GM04503 (cell line): ENCODE results near the gene EMID1.
"Not testable (repeated sequence)": the region's sequence is repeated elsewhere in the genome, so short reads cannot be mapped to it uniquely, and the experiment has no call there.

Source experiments
- DNase-seq: peaks from one replicate; pipeline ENCODE4 v3.0.0-alpha.2; 2012; ENCODE audit warnings: low read depth

The EMID1 gene

DNA sequence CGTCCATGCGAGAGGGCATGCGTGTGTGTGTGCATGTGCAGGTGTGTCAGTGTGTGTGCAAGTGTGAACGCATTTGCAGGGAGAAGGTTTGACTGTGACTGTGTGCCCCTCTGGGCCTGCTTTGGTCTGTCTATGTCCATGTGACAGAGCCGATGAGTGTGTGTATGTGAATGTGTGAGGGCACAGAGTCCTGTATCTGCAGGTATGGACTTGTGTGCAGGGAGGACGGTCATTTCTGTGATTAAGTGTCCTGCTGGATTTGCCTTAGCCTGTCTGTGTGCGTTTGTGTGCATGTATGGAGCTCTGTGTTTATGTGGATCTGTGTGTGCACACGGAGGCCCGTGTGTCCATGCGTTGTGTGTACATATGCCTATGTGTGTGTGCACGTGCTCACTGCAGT is 5.4 kb downstream of the EMID1 start:
- DNase-seq: no peak

DNA sequence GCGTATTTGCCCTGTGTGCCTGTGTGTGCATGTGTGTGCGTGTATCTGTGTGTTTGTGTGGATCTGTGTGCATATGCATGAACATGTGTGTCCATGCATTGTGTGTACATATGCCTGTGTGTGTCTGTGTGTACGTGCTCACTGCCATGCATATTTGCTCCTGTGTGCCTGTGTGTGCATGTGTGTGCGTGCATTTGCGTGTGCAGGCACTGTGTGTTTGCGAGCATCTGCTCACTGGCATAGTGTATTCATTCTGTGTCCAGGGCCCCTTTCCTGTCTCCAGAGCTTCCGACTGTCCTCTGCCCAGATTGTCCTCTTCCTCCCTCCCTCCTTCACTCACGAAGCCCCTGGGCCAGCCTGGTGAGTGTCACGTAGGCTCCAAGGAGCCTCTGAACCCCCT is 5.8 kb downstream of the EMID1 start:
- DNase-seq: no peak

- no peak for DNase-seq
Observed at GRCh38 chr22:29212743-29213142, 7.0 kb downstream of the EMID1 start.

DNA sequence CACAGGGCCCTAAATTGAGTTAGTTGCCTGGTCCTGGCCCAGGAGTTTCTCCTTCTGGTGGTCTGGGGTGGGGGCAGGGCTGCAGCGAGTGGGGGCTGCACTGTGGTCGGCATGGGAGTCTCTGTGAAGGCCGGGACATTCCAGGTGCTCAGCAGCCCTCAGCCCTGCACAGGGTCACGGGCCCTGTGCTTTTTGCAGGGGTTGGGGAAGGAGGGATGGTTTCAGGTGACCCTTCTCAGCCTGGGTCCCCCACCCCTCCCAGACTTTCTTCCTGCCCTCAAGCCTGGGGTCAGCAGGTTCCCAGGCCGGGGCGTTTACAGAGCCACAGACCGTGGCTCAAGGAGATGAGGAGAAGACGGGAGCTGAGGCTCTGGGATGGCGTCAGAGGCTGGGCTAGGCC is 7.8 kb downstream of the EMID1 start:
- DNase-seq: no peak

DNA sequence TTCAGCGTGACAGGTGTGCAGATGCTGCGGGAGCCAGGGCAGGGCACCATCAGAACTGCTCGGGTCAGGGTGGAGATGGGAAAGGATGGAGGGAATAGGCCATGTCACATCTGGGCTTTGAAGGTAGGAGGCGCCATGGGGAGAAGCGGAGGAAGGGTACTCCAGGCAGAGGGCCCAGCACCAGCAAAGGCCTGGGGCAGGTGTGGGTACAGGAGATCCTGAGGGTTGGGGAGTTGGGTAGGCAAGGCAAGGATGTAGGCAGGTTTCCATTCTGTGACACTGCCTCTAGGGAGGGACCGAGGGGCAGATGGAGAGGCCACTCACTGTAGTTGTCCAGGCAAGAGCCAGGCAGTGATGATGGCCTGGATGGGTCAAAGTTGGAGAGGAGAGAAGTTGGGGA is 8.5 kb downstream of the EMID1 start:
- DNase-seq: no peak

GRCh38 chr22:29215012-29215860 is 9.5 kb downstream of the EMID1 start:
- DNase-seq: no peak

- no peak for DNase-seq
Observed at GRCh38 chr22:29216011-29216872, 10.5 kb downstream of the EMID1 start.

DNA sequence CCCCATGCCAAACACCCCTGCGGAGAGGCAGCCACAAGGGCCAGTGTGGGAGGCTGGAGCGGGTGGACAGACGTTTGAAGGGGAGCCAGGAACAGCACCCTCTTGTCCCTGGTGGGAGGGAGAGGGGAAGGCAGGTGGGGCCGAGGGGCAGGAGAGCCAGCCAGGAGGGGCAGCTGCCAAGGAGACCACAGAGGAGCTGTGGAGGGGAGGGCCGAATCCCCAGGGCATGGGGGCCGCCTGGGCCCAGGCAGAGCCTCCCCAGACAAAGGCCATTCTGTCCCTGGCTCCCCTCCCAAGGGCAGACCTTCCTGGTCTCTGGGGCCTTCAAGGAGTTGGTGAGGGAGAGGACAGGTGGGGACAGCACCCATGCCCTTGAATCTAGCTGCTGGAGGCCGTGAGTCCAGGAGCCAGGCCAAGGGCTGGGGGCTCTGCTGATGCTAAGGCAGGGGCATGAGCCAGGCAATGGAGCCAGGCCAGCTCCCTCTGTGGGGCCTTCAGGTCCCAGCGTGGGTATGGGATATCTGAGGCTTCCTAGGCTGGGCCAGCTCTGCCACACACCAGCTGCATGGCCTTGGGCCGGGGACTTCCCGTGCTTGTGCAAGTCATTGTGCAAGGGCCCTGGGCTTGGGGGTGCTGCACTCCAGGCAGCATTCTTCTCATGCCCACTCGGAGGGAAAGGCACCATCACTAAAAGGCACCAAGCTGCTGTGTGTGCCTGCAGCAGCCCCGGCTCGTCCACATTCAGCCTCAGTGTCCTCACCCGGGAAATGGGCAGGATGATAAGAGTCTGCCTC is 11.4 kb downstream of the EMID1 start:
- no peak for DNase-seq

- DNase-seq: no peak
Observed at GRCh38 chr22:29217827-29218757, 12.4 kb downstream of the EMID1 start.

- no peak for DNase-seq
Observed at GRCh38 chr22:29218758-29219408, 13.2 kb downstream of the EMID1 start.

DNA sequence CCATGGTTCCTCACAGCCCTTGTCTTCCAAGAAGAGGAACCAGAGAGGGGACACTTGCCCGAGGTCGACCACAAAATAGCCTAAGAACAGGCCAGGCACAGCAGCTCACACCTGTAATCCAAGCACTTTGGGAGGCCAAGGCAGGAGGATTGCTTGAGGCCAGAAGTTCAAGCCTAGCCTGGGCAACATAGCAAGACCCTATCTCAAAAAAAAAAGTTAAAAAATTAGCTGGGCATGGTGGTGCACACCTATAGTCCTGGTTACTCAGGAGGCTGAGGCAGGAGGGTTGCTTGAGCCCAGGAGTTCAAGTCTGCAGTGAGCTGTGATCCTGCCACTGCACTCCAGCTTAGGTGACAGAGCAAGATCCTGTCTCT is 13.7 kb downstream of the EMID1 start:
- DNase-seq: not testable (repeated sequence)

DNA sequence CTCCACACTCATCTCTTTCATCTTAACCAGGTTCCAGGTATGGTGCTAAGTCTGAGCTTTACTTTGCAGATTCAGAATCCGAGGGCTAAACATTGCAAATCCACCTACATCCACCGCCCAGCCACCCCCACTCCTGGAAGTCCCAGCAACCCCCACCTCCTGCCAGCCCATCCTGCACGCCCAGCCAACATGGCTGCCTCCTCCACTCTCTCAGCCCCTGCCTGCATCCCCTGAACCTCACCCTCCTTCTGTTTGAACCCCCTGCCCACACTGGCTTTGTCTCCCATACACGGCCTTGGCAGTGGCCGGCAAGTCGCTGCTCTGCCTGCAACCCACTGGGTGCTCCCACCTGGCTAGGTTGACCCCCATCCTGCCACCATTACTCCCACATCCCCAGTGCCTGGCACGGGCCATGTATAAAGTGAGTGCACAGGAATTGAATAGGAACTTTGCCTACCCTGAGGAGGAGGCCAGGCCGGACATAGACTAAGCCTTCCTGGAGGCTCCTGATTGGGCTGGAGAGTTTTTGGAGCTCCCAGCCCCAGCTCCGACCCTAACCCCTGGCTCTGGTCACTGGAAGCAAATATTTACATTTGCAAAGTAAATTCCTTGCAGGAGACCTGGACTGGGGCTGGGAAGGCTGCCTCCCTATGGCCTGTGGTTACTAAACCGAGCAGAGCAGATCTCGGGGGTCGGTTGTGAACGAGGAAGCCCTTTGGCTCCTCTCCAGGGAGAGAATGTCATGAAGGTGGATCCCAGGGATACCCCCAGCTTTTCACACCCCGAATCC is 14.4 kb downstream of the EMID1 start:
- no peak for DNase-seq

DNA sequence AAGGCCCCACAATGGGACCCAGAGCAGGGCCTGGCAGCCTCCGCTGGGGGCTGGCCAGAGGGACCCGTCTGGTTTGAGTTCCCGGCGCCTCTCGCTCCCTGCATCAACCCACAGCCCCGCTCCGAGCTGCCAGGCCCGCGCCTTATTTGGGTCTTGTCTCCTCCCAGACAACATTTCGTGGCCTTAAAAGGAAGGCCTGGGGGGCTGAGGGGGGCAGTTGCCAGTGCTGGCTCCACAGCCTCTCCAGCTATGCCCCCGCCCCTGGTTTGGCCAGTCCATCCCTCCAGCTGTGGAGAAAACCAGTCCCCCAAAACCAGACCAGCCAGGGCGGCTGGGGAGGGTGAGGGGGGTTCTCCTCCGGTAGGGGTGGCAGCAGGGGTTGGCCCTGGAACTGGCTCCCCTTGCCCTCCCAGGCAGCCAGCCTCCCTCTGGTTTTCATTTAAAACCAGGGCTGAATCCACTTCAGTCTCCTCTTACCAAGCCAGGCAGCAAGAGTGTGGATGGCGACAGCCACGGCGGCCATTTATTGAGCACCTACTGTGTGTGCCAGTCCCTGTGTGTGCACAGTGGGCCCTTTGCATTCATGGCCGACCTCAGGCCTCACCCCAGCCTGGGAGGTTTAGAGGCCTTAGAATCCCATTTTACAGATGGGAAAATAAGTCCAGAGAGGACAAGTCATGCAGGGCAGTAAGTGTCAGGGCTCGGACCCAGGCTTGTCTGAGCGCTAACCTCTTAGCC is 18.6 kb downstream of the EMID1 start:
- no peak for DNase-seq

- no peak for DNase-seq
Observed at GRCh38 chr22:29224859-29225410, 19.2 kb downstream of the EMID1 start.

DNA sequence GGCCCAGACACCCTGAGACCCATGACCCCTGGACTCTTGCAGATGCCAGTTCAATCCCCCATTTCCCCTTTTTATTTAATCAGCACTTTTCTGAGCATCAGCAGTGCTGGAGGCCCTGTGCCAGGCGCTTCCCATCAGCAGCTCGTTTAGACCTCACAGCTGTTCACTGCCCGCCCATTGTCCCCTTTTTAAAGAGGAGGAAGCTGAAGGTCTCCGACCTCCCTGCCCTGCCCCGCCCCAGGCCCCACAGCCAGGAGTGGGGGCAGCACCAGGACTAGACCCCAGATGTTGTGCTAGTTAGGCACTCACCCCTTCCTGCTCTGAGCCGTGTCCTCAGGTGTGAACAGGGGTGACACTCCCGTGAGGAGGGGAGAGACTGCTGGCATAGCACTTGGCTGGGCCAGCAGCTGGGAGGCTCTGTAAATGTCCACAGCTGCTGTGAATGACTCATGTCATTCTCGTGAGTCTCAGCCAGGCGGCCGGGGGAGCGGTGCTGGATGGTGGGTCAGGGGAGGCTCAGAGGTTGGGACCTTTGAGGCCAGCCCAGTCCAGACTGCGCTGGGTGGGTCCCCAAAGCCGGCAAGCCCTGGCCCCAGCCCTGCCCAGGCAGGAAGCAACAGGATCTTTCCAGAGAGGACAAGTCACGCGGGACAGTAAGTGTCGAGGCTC is 19.9 kb downstream of the EMID1 start:
- no peak for DNase-seq

DNA sequence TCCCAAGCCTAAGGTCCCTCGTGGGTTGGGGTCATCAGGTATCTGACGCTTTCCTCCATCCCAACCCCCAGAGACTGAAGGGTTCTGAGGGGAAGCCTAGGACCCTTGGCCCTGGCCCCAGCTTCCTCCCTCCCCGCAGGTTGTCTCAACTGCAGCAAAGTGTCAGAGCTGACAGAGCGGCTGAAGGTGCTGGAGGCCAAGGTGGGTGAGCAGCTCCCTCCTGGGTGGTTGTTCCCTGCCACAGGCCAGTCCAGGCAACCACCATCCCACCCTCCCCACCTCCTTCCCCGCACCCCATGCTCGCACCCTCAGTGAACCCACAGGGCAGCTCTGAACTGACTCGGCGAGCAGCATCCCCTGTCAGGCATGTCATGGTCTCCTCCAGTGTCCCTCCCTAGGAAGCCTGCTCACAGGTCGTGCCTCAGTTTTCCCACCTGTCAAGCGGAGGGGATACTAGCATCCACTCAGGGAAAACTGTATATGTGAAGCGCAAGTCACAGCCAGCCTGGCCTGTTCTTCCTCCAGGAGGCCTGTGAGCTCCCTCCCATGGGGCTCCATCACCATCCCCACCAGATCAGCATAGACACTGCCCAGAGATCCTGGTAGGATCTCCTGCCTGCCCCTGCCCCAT is 20.8 kb downstream of the EMID1 start:
- DNase-seq: no peak

GRCh38 chr22:29230972-29231875 is 25.5 kb downstream of the EMID1 start:
- no peak for DNase-seq
